Gastrocnemius medialis (tissue), 4 donors: ENCODE data around the gene CCDC80. TPM values are rescaled to one million over a fixed set of nuclear protein-coding genes. Genes with fewer than 3 reads are reported as not detected.
"Not testable (repeated sequence)": the region's sequence is repeated elsewhere in the genome, so short reads cannot be mapped to it uniquely, and the experiment has no call there.

Source experiments
- ATAC-seq, 2 donors: fragments of 150-250 bp; one replicate each; pipeline ENCODE4 v1.9.1; 2016
- DNase-seq, 2 donors: peaks; one replicate each; pipeline ENCODE4 v3.0.0-alpha.2; 2019
- H3K27ac ChIP-seq, 4 donors: fragments of 200-600 bp; sonication (generic); 1 replicate in 1 of 4; 2 replicates in 3 of 4; pipeline ENCODE4 v1.5.1; 2016 to 2018; ENCODE audit warnings: mild to moderate bottlenecking in 2 of 4, moderate library complexity in 1 of 4
- H3K27me3 ChIP-seq, 3 donors: fragments of 200-600 bp; sonication (generic) in 2 of 3; 1 replicate in 1 of 3; 2 replicates in 2 of 3; pipeline versions ENCODE4 v1.5.1 to v1.6.0; 2016 to 2019; ENCODE audit warnings: mild to moderate bottlenecking in 1 of 3, moderate library complexity in 1 of 3
- H3K36me3 ChIP-seq, 2 donors: fragments of 200-600 bp; sonication (generic) in 1 of 2; one replicate each; pipeline ENCODE4 v1.5.1; 2017 to 2018
- H3K4me1 ChIP-seq, 2 donors: fragments of 200-600 bp; sonication (generic) in 1 of 2; one replicate each; pipeline ENCODE4 v1.5.1; 2016 to 2017; ENCODE audit warnings: mild to moderate bottlenecking in 2 of 2
- H3K4me3 ChIP-seq, 4 donors: fragments of 200-600 bp; sonication (generic) in 3 of 4; 1 replicate in 1 of 4; 2 replicates in 3 of 4; pipeline ENCODE4 v1.5.1; 2016 to 2019; ENCODE audit warnings: mild to moderate bottlenecking in 2 of 4
- H3K9me3 ChIP-seq, 3 donors: fragments of 200-600 bp; sonication (generic) in 2 of 3; 1 replicate in 1 of 3; 2 replicates in 2 of 3; pipeline ENCODE4 v1.5.1; 2016 to 2019
- CTCF ChIP-seq, 5 experiments: fragments of 450-650 bp in 3 of 5; fragments of 200-600 bp in 2 of 5; sonication (generic) in 2 of 5; IDR thresholded peaks in 4 of 5; conservative IDR thresholded peaks in 1 of 5; 1 replicate in 4 of 5; 2 replicates in 1 of 5; pipeline ENCODE4 v1.5.1; 2016 to 2019; ENCODE audit warnings: antibody characterized with exemption in 5 of 5, mild to moderate bottlenecking in 3 of 5, moderate library complexity in 3 of 5
- POLR2A ChIP-seq, 2 donors: fragments of 450-650 bp; IDR thresholded peaks; one replicate each; pipeline ENCODE4 v1.6.1; 2017; ENCODE audit warnings: antibody characterized with exemption in 2 of 2, mild to moderate bottlenecking in 2 of 2, moderate library complexity in 2 of 2
- in situ Hi-C, 4 donors: fragments of 200-750 bp; cut with MboI; loops; one replicate each; pipeline versions ENCODE4 v1.15.0 to v1.8.0; 2017; ENCODE audit warnings: low sequenced_read_pairs in 4 of 4
- intact Hi-C: fragments of 100-400 bp; cut with DNase I; formaldehyde crosslinking; loops from one replicate; pipeline ENCODE4 v1.15.1; 2023; ENCODE audit warnings: low total_unique reads
- total RNA-seq, 4 donors: library from RNA; depleted of rRNA; stranded (reverse); fragments of >200 nt; gene quantifications; one replicate each; pipeline versions ENCODE4 v1.1.0 to v1.2.3, GENCODE V29; 2016

The CCDC80 gene
- total RNA-seq, 4 donors from 2014 or later: 0.63 to 13.5 (median 3.4) TPM

- in situ Hi-C loops (loop anchor here in 1 of 4 donors (25.0 kb wide), 2 partner anchors 943 to 1493 kb away; partner anchors contain the start of genes CCDC191, QTRT2 and SPICE1), intact Hi-C loops (no loop called here)
- peaks cover 0 to under 1% of the 10 kb centered on the region in 2 donors for H3K4me1 ChIP-seq
- TF ChIP-seq POLR2A (IDR thresholded peaks at IDR 0.05) (no peak), CTCF (IDR thresholded peaks at IDR 0.05 in 4 of 5, conservative IDR thresholded peaks at IDR 0.05 in 1 of 5) (no peak)
- no peak for ATAC-seq
- H3K4me3 ChIP-seq: no peak overlapping the region
- H3K27me3 ChIP-seq: no peaks in the 10 kb centered on the region
- no peak for DNase-seq
- H3K36me3 ChIP-seq: peaks cover 0 to 59% of the 10 kb centered on the region in 2 donors
- H3K9me3 ChIP-seq: no peaks in the 10 kb centered on the region
- no peak overlapping the region for H3K27ac ChIP-seq
Observed at GRCh38 chr3:112569265-112569664, 71.7 kb downstream of the CCDC80 start.

GRCh38 chr3:112568642-112569041, 72.3 kb downstream of the CCDC80 start:
- TF ChIP-seq POLR2A (IDR thresholded peaks at IDR 0.05) (no peak), CTCF (IDR thresholded peaks at IDR 0.05 in 4 of 5, conservative IDR thresholded peaks at IDR 0.05 in 1 of 5) (no peak)
- intact Hi-C loops: no loop called here
- Histone ChIP-seq H3K27ac (no peak overlapping the region), H3K27me3 (no peaks in the 10 kb centered on the region), H3K36me3 (peaks cover 0 to 53% of the 10 kb centered on the region in 2 donors), H3K9me3 (no peaks in the 10 kb centered on the region), H3K4me1 (peaks cover 0 to 6% of the 10 kb centered on the region in 2 donors), H3K4me3 (no peak overlapping the region)
- ATAC-seq (no peak), DNase-seq (no peak)
- in situ Hi-C loops: loop anchor here in 1 of 4 donors (25.0 kb wide), 2 partner anchors 944 to 1494 kb away; partner anchors contain the start of genes CCDC191, QTRT2 and SPICE1

GRCh38 chr3:112564940-112565305, 76.0 kb downstream of the CCDC80 start:
- no peak overlapping the region for H3K27ac ChIP-seq
- no peak for TF ChIP-seq POLR2A (IDR thresholded peaks at IDR 0.05)
- TF ChIP-seq CTCF (IDR thresholded peaks at IDR 0.05 in 4 of 5, conservative IDR thresholded peaks at IDR 0.05 in 1 of 5): no peak
- H3K27me3 ChIP-seq: no peaks in the 10 kb centered on the region
- ATAC-seq (no peak), DNase-seq (no peak)
- in situ Hi-C loops (loop anchor here in 1 of 4 donors (25.0 kb wide), 2 partner anchors 947 to 1497 kb away; partner anchors contain the start of genes CCDC191, QTRT2 and SPICE1), intact Hi-C loops (loop anchor here (5.0 kb wide), 1 partner anchor 1182 kb away; the partner anchor contains the start of genes ATP6V1A and NAA50)
- H3K4me1 ChIP-seq: peaks cover 17 to 21% of the 10 kb centered on the region in 2 donors
- no peaks in the 10 kb centered on the region for H3K9me3 ChIP-seq
- H3K4me3 ChIP-seq: no peak overlapping the region
- peaks cover 0 to 21% of the 10 kb centered on the region in 2 donors for H3K36me3 ChIP-seq

- DNase-seq, ATAC-seq, H3K9me3 ChIP-seq, H3K4me3 ChIP-seq, H3K27ac ChIP-seq, H3K27me3 ChIP-seq: not testable (repeated sequence)
- intact Hi-C loops: loop anchor here (5.0 kb wide), 1 partner anchor 1183 kb away; the partner anchor contains the start of genes ATP6V1A and NAA50
- in situ Hi-C loops: loop anchor here in 1 of 4 donors (25.0 kb wide), 2 partner anchors 948 to 1498 kb away; partner anchors contain the start of genes CCDC191, QTRT2 and SPICE1
- Histone ChIP-seq H3K36me3 (peaks cover 0 to 17% of the 10 kb centered on the region in 2 donors), H3K4me1 (peaks cover 22 to 27% of the 10 kb centered on the region in 2 donors)
Observed at GRCh38 chr3:112564247-112564939, 76.5 kb downstream of the CCDC80 start.
